Thyroid gland (tissue), 4 donors: ENCODE data around the gene RPLP2. TPM values are rescaled to one million over a fixed set of nuclear protein-coding genes. Genes with fewer than 3 reads are reported as not detected.

Experiments used
- DNase-seq, 2 donors: peaks; one replicate each; pipeline ENCODE4 v3.0.0-alpha.2; 2019
- H3K27ac ChIP-seq, 3 donors: fragments of 200-600 bp; sonication (generic); 1 replicate in 2 of 3; 2 replicates in 1 of 3; pipeline ENCODE4 v1.5.1; 2016 to 2019; ENCODE audit warnings: mild to moderate bottlenecking in 1 of 3, moderate library complexity in 1 of 3
- H3K27me3 ChIP-seq: fragments of 200-600 bp; sonication (generic); one replicate; pipeline ENCODE4 v1.5.1; 2019
- H3K36me3 ChIP-seq, 2 donors: fragments of 200-600 bp; sonication (generic); one replicate each; pipeline ENCODE4 v1.5.1; 2016 to 2019
- H3K4me1 ChIP-seq, 2 donors: fragments of 200-600 bp; sonication (generic); one replicate each; pipeline ENCODE4 v1.5.1; 2017 to 2019
- H3K4me3 ChIP-seq, 3 donors: fragments of 200-600 bp; sonication (generic); replicated peaks in 1 of 3; 1 replicate in 2 of 3; 2 replicates in 1 of 3; pipeline ENCODE4 v1.5.1; 2016; ENCODE audit warnings: mild to moderate bottlenecking in 1 of 3
- H3K9me3 ChIP-seq: fragments of 200-600 bp; sonication (generic); one replicate; pipeline ENCODE4 v1.5.1; 2017
- CTCF ChIP-seq, 6 experiments: fragments of 200-600 bp in 3 of 6; fragments of 450-650 bp in 3 of 6; sonication (generic) in 3 of 6; IDR thresholded peaks; one replicate each; pipeline ENCODE4 v1.5.1; 2016 to 2019; ENCODE audit warnings: antibody characterized with exemption in 6 of 6, mild to moderate bottlenecking in 2 of 6, inconsistent platforms in 1 of 6, moderate library complexity in 1 of 6
- POLR2A ChIP-seq, 2 donors: fragments of 450-650 bp; IDR thresholded peaks; one replicate each; pipeline ENCODE4 v1.6.1; 2017; ENCODE audit warnings: antibody characterized with exemption in 2 of 2, mild to moderate bottlenecking in 2 of 2, moderate library complexity in 1 of 2
- WGBS, 2 donors: methylation state at CpG; one replicate each; pipeline ENCODE4 v1.1.5; 2017; 5-methylcytosine and 5-hydroxymethylcytosine counted together
- intact Hi-C: fragments of 100-400 bp; cut with DNase I; formaldehyde crosslinking; loops from one replicate; pipeline ENCODE4 v1.15.1; 2023
- total RNA-seq, 4 donors: library from RNA; depleted of rRNA; stranded (reverse); fragments of >200 nt; gene quantifications; one replicate each; pipeline ENCODE4 v1.2.3, GENCODE V29; 2016

The RPLP2 gene
- total RNA-seq, 4 donors from 2014 or later, result 172 to 526 (median 290) TPM

DNA sequence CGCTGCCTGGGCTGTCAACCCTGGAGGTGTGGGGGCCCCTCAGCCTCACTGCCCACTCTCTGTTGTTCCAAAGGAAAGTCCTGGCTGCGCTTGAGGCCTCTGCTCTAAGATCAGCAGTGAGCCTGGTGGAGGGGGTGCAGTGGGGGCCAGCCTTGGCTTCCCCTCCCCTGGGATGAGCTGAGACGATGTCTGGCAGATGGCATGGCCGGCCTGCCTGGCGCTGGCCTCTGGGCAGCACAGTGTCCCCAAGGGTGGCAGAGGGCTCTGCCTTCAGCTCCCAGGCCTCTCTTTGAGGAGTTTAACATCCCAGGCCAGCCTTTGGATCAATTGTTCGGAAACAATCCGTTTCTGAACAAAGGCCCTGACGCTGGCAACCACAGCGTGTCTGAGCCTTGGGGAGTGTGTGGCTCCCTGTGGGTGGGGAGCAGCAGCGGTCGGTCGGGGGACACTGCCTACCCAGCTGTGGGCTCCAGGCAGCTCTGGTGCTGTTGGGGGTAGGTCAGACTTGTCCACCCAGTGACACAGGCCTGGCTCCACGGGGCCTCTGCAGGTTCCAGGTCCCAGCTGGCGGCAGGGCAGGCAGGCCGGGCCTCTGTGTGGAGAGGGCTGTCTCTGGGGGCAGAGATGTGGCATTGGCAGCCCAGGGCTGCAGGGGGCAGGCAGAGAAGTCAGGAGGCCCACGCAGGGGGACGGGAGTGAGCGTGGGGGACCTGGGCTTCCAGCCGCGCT, 45.0 kb downstream of the RPLP2 start:
- no peaks in the 10 kb centered on the region for H3K9me3 ChIP-seq
- H3K27ac ChIP-seq, result no peak overlapping the region
- 86 to 97% methylated on average over 6 to 17 of the region's 20 CpGs for WGBS, 2 donors
- intact Hi-C loops, result no loop called here
- no peak for TF ChIP-seq CTCF (IDR thresholded peaks at IDR 0.05)
- no peak for TF ChIP-seq POLR2A (IDR thresholded peaks at IDR 0.05)
- DNase-seq, result no peak
- H3K4me3 ChIP-seq, result no peak overlapping the region
- peaks cover 12 to 19% of the 10 kb centered on the region in 2 donors for H3K4me1 ChIP-seq
- H3K27me3 ChIP-seq, result no peaks in the 10 kb centered on the region
- no peaks in the 10 kb centered on the region for H3K36me3 ChIP-seq

GRCh38 chr11:855330-855674, 45.5 kb downstream of the RPLP2 start:
- no peak overlapping the region for H3K27ac ChIP-seq
- peaks cover 10 to 16% of the 10 kb centered on the region in 2 donors for H3K4me1 ChIP-seq
- no peak overlapping the region for H3K4me3 ChIP-seq
- no peaks in the 10 kb centered on the region for H3K27me3 ChIP-seq
- intact Hi-C loops, result no loop called here
- H3K9me3 ChIP-seq, result no peaks in the 10 kb centered on the region
- 78 to 91% methylated on average over 5 to 7 of the region's 7 CpGs for WGBS, 2 donors
- TF ChIP-seq POLR2A (IDR thresholded peaks at IDR 0.05) (no peak), CTCF (IDR thresholded peaks at IDR 0.05) (no peak)
- H3K36me3 ChIP-seq, result no peaks in the 10 kb centered on the region
- no peak for DNase-seq

- no peak overlapping the region for H3K27ac ChIP-seq
- no peaks in the 10 kb centered on the region for H3K9me3 ChIP-seq
- TF ChIP-seq CTCF (IDR thresholded peaks at IDR 0.05) (no peak), POLR2A (IDR thresholded peaks at IDR 0.05) (no peak)
- intact Hi-C loops, result no loop called here
- H3K4me3 ChIP-seq, result no peak overlapping the region
- WGBS, 2 donors, result 92% methylated on average over 5 of the region's 12 CpGs; no CpG with 5 or more reads in 1 of the 2 donors
- DNase-seq, result no peak
- peaks cover 5 to 11% of the 10 kb centered on the region in 2 donors for H3K4me1 ChIP-seq
- no peaks in the 10 kb centered on the region for H3K36me3 ChIP-seq
- H3K27me3 ChIP-seq, result no peaks in the 10 kb centered on the region
These were observed 46.0 kb downstream of the RPLP2 start for GRCh38 chr11:855796-856195.

- WGBS, 2 donors, result 92 to 94% methylated on average over 5 of the region's 8 CpGs
- no peaks in the 10 kb centered on the region for H3K27me3 ChIP-seq
- peaks cover 5% of the 10 kb centered on the region in 2 donors for H3K4me1 ChIP-seq
- intact Hi-C loops, result no loop called here
- H3K27ac ChIP-seq, result no peak overlapping the region
- no peak for DNase-seq
- H3K4me3 ChIP-seq, result no peak overlapping the region
- H3K36me3 ChIP-seq, result no peaks in the 10 kb centered on the region
- no peaks in the 10 kb centered on the region for H3K9me3 ChIP-seq
- TF ChIP-seq POLR2A (IDR thresholded peaks at IDR 0.05) (no peak), CTCF (IDR thresholded peaks at IDR 0.05) (no peak)
These were observed 46.6 kb downstream of the RPLP2 start for GRCh38 chr11:856397-856796.

GRCh38 chr11:858053-858761, 48.4 kb downstream of the RPLP2 start:
- peaks cover 0 to 4% of the 10 kb centered on the region in 2 donors for H3K36me3 ChIP-seq
- peaks cover 5% of the 10 kb centered on the region in 2 donors for H3K4me1 ChIP-seq
- intact Hi-C loops, result no loop called here
- WGBS, 2 donors, result 84 to 87% methylated on average over 18 to 20 of the region's 27 CpGs
- no peak overlapping the region for H3K4me3 ChIP-seq
- no peak overlapping the region for H3K27ac ChIP-seq
- H3K27me3 ChIP-seq, result no peaks in the 10 kb centered on the region
- no peak for TF ChIP-seq CTCF (IDR thresholded peaks at IDR 0.05)
- TF ChIP-seq POLR2A (IDR thresholded peaks at IDR 0.05), result no peak
- no peak for DNase-seq
- no peaks in the 10 kb centered on the region for H3K9me3 ChIP-seq
